Activated naive CD4-positive, alpha-beta T cell treated with anti-CD3 and anti-CD28 coated beads for 36 hours (primary cell): Measurements from ENCODE around the gene RNF181. TPM values are rescaled to one million over a fixed set of nuclear protein-coding genes. Genes with fewer than 3 reads are reported as not detected.
"Not testable (repeated sequence)": the region's sequence is repeated elsewhere in the genome, so short reads cannot be mapped to it uniquely, and the experiment has no call there.

ENCODE experiments used
- CTCF ChIA-PET: fragments of 350-600 bp; sonication (Branson Sonifier 250); formaldehyde crosslinking; loops from one replicate; lab custom pipeline; 2021; ENCODE audit warnings: antibody characterized with exemption; lab: Charles Lee
- DNase-seq: peaks from one replicate; pipeline ENCODE4 v3.0.0-alpha.2; 2020
- H3K27ac Mint-ChIP-seq: one replicate; pipeline ENCODE4 v1.8.0; 2021; ENCODE audit warnings: mild to moderate bottlenecking, mixed read lengths
- H3K27me3 Mint-ChIP-seq: one replicate; pipeline ENCODE4 v1.8.0; 2021; ENCODE audit warnings: low read depth, mixed read lengths
- H3K36me3 Mint-ChIP-seq: one replicate; pipeline ENCODE4 v1.8.0; 2021; ENCODE audit warnings: low read depth, mixed read lengths
- H3K4me1 Mint-ChIP-seq: one replicate; pipeline ENCODE4 v1.8.0; 2021; ENCODE audit warnings: low read depth, mixed read lengths
- H3K4me3 Mint-ChIP-seq: one replicate; pipeline ENCODE4 v1.8.0; 2021; ENCODE audit warnings: mild to moderate bottlenecking, moderate library complexity, mixed read lengths
- H3K9me3 Mint-ChIP-seq: one replicate; pipeline ENCODE4 v1.8.0; 2021; ENCODE audit warnings: mixed read lengths
- intact Hi-C: fragments of 100-400 bp; cut with micrococcal nuclease; formaldehyde crosslinking; loops from one replicate; pipeline ENCODE4 v1.15.1; 2023
- total RNA-seq, 2 experiments: library from RNA; stranded (reverse); gene quantifications; one replicate each; pipeline ENCODE4 v1.2.3, GENCODE V29; 2021

Gene RNF181
- total RNA-seq, 2 experiments from 2014 or later: 86.8 to 96.1 TPM

DNA sequence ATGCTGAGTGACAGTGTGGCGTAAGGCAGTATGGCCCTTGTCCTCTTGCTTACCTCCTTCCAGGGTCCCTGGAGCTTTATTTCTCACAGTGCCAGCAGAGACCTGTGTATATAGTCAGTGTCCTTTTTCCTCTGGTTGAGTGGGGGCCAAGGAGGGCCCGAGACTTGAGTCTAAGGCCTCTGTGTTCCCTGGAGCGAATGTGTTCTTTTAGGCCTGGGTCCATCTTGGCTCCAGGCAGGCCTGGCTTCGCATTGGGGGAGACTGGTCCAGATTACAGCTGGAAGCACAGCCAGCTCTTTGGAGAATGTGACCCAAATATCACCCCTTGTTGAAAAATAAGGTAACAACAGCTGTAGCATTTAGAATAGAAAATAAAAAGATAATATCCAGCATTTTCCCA lies 6.4 kb upstream of the RNF181 start:
- CTCF ChIA-PET: interaction anchor here (0.6 kb wide), 1 partner anchor 640 kb away, joined by 3 read pairs; no protein-coding TSS in a partner anchor
- Mint-ChIP-seq H3K27me3 (no peaks in the 10 kb centered on the region), H3K4me1 (peaks cover 23% of the 10 kb centered on the region), H3K36me3 (no peaks in the 10 kb centered on the region), H3K4me3 (no peak overlapping the region), H3K27ac (no peak overlapping the region), H3K9me3 (no peaks in the 10 kb centered on the region)
- no peak for DNase-seq
- intact Hi-C loops: no loop called here

DNA sequence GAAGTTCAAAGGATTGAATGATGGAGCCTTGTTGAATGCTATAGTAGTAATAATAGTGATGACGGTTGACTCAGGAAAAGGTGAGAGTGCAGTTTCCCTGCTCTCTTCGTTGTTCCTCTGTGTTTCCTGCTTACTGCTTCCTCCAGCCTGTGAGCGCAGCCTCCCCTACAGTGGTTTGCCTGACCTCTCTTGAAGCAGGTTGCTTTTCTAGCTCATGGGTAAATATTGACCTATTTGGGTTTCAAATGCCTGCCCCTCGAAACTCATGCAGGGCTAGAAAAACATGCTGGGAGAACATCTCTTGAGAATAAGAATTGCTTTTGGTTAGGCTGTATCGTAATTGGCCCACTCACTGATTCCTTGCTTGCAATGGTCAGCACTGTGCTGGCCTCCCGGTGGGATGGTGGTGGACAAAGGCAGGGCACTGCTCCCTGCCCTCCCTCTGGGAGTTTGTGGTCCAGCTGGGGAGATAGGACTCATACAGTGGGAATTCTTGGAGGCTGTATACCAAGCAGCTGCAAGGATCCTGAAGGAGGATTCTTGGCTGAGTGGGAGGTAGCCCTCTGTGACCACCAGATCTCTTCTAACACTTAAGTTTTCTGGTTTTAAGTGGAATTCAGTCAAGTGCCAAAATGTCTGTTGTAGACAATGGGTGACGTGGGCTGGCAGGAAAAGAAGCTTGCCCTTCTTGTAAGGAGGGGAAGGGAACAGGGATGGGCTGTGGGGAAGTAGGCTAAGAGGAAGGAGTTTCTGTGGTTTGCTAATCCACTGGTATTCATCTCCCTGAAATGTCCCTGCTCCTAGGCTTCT lies 5.4 kb upstream of the RNF181 start:
- Mint-ChIP-seq H3K27me3 (no peaks in the 10 kb centered on the region), H3K27ac (no peak overlapping the region), H3K36me3 (no peaks in the 10 kb centered on the region), H3K9me3 (no peaks in the 10 kb centered on the region), H3K4me3 (no peak overlapping the region), H3K4me1 (peaks cover 28% of the 10 kb centered on the region)
- CTCF ChIA-PET: no interaction called here
- intact Hi-C loops: no loop called here
- no peak for DNase-seq

DNA sequence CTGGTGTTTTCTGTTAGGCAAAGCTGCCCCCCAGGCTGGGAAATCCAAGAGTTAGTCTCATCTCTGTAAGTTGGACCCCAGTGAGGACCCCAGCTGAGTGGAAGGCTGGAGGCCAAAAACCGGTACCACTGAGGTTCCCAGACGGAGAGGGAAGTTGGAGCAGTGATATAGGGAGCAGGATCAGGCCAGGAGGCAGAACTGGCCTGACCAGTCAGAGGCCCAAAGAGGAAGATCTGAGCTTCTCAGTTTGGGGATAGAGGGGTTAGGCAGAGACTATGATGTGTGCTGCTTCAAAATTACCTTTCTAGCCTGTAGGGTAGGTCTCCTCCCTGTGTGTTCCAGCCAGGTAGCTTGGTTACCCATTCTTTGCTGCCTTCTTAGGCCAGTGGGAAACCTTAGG lies 4.6 kb upstream of the RNF181 start:
- CTCF ChIA-PET: no interaction called here
- peaks cover 25% of the 10 kb centered on the region for H3K4me1 Mint-ChIP-seq
- intact Hi-C loops: no loop called here
- no peak overlapping the region for H3K27ac Mint-ChIP-seq
- H3K4me3 Mint-ChIP-seq: no peak overlapping the region
- H3K9me3 Mint-ChIP-seq: no peaks in the 10 kb centered on the region
- H3K36me3 Mint-ChIP-seq: peaks cover 3% of the 10 kb centered on the region
- no peaks in the 10 kb centered on the region for H3K27me3 Mint-ChIP-seq
- no peak for DNase-seq

DNA sequence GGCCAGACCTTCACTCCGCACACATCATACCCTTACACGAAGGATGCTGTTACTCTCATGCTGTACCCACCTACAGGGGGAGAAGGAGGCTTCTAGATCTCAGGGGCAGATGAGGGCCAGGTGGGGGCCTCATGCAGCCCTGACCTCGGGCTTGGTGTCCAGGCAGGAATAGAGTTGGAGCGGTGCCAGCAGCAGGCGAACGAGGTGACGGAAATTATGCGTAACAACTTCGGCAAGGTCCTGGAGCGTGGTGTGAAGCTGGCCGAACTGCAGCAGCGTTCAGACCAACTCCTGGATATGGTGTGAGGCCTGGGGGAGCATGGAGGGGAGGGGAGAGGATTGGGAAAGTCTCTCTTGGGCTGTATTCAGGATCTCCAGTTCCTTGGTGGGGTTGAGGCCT lies 4.0 kb upstream of the RNF181 start:
- H3K9me3 Mint-ChIP-seq: no peaks in the 10 kb centered on the region
- intact Hi-C loops: no loop called here
- no peak for DNase-seq
- H3K27me3 Mint-ChIP-seq: no peaks in the 10 kb centered on the region
- H3K36me3 Mint-ChIP-seq: peaks cover 3% of the 10 kb centered on the region
- peaks cover 28% of the 10 kb centered on the region for H3K4me1 Mint-ChIP-seq
- no peak overlapping the region for H3K4me3 Mint-ChIP-seq
- no peak overlapping the region for H3K27ac Mint-ChIP-seq
- CTCF ChIA-PET: no interaction called here

DNA sequence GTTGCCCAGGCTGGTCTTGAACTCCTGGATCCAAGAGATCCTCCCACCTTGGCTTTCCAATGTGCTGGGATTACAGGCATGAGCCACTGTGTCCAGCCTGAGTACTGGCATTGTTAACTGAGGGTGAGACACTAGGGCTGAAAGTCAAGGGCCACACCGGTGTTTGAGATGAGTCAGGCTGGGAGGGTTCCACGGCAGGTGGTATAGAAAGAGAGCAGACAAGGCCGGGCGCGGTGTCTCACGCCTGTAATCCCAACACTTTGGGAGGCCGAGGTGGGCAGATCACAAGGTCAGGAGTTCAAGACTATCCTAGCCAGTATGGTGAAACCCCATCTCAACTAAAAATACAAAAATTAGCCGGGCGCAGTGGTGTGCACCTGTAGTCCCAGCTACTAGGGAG lies 3.2 kb upstream of the RNF181 start:
- H3K27me3 Mint-ChIP-seq, CTCF ChIA-PET, H3K4me3 Mint-ChIP-seq, H3K9me3 Mint-ChIP-seq, H3K36me3 Mint-ChIP-seq, H3K27ac Mint-ChIP-seq, intact Hi-C loops, DNase-seq: not testable (repeated sequence)
- H3K4me1 Mint-ChIP-seq: peaks cover 32% of the 10 kb centered on the region

DNA sequence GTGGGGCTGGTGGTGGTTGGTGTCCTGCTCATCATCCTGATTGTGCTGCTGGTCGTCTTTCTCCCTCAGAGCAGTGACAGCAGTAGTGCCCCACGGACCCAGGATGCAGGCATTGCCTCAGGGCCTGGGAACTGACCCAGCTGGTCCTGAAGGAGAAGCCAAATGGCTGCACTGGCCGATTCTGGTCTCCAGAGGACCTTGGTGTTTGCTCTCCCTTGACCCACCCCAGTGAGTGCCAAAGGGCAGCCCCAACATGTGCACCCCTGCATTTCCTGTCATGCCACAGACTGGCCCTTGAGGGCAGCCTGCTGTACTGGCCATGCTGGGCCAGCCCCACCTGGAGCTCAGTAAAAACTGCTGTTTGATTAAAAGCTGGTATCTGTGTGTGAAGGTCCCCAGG lies 2.5 kb upstream of the RNF181 start:
- H3K9me3 Mint-ChIP-seq: no peaks in the 10 kb centered on the region
- no peaks in the 10 kb centered on the region for H3K27me3 Mint-ChIP-seq
- H3K4me1 Mint-ChIP-seq: peaks cover 31% of the 10 kb centered on the region
- peak overlapping the region; percentile 12 for H3K27ac Mint-ChIP-seq
- no peak for DNase-seq
- intact Hi-C loops: no loop called here
- CTCF ChIA-PET: interaction anchor here (0.6 to 1.2 kb wide), 2 partner anchors 19 to 235 kb away, joined by 3 to 4 read pairs; partner anchors contain the start of gene C2orf68
- H3K36me3 Mint-ChIP-seq: peaks cover 3% of the 10 kb centered on the region
- no peak overlapping the region for H3K4me3 Mint-ChIP-seq

DNA sequence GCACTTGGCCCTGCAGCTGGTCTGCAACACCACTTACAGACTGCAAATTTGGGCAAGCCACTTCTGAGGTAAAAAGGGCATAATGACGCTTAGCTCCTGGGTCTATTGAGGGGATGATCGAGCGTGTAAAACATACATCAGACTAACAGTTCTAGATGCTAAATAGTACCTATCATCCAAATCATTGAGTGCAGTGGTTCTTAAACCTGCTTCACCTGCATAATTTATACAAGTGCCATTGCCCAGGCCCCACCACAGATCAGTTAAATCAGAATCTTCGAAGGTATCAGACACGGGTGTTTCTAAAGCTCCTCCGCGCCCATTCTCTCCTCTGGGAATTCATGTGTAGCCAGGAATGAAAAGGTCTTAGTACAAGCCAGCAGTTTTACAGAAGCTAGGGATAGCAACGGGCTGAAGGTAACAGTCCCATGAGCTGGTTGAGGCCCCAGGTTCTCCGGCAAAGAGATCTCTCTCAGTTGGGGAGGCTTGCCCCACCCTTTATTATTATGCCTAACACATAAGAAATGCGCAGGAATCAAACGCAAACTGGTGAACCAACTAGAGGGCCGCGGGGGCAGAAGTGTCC lies 737 bp upstream of the RNF181 start:
- DNase-seq: no peak
- CTCF ChIA-PET: interaction anchor here (0.6 to 2.4 kb wide), 6 partner anchors 10 to 171 kb away, joined by 3 to 11 read pairs (median 4); no protein-coding TSS in a partner anchor

DNA sequence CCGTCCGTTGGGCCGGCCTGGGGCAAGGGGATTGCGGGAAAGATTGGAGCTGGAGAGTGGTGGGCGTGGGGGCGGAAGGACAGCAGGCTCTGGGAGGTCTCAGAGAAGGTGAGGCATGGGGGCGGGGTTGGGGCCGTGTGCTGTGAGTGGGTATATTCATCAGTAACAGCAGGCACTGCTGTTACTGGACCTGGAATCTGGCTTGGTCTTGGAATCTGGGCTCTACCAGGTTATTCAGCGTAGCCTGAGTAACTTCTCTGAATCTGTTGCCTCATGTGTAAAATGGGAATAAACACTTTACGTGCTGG lies 435 bp downstream of the RNF181 start:
- intact Hi-C loops: no loop called here
- no peaks in the 10 kb centered on the region for H3K27me3 Mint-ChIP-seq
- H3K36me3 Mint-ChIP-seq: peaks cover 5% of the 10 kb centered on the region
- H3K4me1 Mint-ChIP-seq: peaks cover 31% of the 10 kb centered on the region
- peak overlapping the region; percentile 97 for H3K4me3 Mint-ChIP-seq
- H3K9me3 Mint-ChIP-seq: no peaks in the 10 kb centered on the region
- peak overlapping the region; percentile 92 for H3K27ac Mint-ChIP-seq
- DNase-seq: peak; percentile 26
- CTCF ChIA-PET: interaction anchor here (0.6 to 2.4 kb wide), 5 partner anchors 9 to 293 kb away, joined by 3 to 11 read pairs (median 5); no protein-coding TSS in a partner anchor

More for the DNA sequence above, 737 bp upstream of the RNF181 start:
- peak overlapping the region; percentile 97 for H3K4me3 Mint-ChIP-seq
- peaks cover 5% of the 10 kb centered on the region for H3K36me3 Mint-ChIP-seq
- H3K9me3 Mint-ChIP-seq: no peaks in the 10 kb centered on the region
- H3K27me3 Mint-ChIP-seq: no peaks in the 10 kb centered on the region
- peak overlapping the region; percentile 92 for H3K27ac Mint-ChIP-seq
- peaks cover 31% of the 10 kb centered on the region for H3K4me1 Mint-ChIP-seq
- intact Hi-C loops: loop anchor here (1.0 kb wide), 3 partner anchors 8 to 34 kb away; partner anchors contain the start of genes GGCX and VAMP5

DNA sequence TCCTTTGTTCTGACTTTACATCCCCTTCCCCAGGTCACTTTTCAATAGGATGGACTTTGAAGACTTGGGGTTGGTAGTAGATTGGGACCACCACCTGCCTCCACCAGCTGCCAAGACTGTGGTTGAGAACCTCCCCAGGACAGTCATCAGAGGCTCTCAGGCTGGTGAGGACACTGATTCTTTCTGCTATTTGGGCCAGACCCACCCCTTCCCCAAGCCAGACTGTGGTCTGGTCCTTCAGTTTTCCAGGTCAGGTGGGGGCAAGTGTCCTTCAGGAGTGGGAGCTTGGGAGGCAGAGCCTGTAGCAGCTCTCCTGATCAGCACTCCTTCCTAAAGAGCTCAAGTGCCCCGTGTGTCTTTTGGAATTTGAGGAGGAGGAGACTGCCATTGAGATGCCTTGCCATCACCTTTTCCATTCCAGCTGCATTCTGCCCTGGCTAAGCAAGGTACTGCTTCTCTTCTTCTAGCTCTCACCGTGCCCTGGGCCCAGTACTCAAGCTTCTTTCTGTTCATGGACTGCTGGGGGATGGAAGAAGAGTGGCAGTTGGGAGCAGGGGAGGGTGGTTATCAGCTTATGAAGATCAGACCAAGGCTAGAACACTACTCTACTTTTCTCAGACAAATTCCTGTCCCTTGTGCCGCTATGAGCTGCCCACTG lies 1.1 kb downstream of the RNF181 start:
- H3K4me3 Mint-ChIP-seq: peak overlapping the region; percentile 97
- CTCF ChIA-PET: interaction anchor here (0.6 to 2.4 kb wide), 3 partner anchors 18 to 293 kb away, joined by 3 to 9 read pairs (median 5); no protein-coding TSS in a partner anchor
- peak overlapping the region; percentile 92 for H3K27ac Mint-ChIP-seq
- H3K27me3 Mint-ChIP-seq: no peaks in the 10 kb centered on the region
- H3K36me3 Mint-ChIP-seq: peaks cover 5% of the 10 kb centered on the region
- H3K9me3 Mint-ChIP-seq: no peaks in the 10 kb centered on the region
- DNase-seq: no peak
- H3K4me1 Mint-ChIP-seq: peaks cover 31% of the 10 kb centered on the region
- intact Hi-C loops: no loop called here

DNA sequence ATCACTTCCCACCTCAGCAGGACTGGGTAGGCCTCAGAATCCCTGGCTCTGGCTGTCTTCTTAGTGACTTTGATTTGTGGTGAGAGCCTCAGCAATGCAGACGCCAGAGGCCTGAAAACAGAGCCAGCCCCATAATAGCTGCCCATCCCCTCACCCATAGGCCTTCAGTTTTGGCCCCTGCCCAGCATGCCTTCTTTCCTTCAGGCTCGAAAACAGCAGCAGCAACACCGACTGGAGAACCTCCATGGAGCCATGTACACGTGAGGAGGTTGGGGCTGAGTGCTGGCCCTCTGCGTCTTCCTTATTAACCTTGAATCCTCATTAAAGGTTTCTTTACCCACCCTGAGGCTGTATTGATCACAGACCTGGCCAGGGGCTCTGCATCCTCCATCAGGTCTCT lies 1.7 kb downstream of the RNF181 start:
- DNase-seq: no peak
- intact Hi-C loops: no loop called here
- H3K36me3 Mint-ChIP-seq: peaks cover 5% of the 10 kb centered on the region
- no peaks in the 10 kb centered on the region for H3K9me3 Mint-ChIP-seq
- H3K27me3 Mint-ChIP-seq: no peaks in the 10 kb centered on the region
- CTCF ChIA-PET: interaction anchor here (2.4 kb wide), 1 partner anchor 40 kb away, joined by 9 read pairs; no protein-coding TSS in a partner anchor
- peak overlapping the region; percentile 97 for H3K4me3 Mint-ChIP-seq
- H3K4me1 Mint-ChIP-seq: peaks cover 36% of the 10 kb centered on the region
- H3K27ac Mint-ChIP-seq: no peak overlapping the region

DNA sequence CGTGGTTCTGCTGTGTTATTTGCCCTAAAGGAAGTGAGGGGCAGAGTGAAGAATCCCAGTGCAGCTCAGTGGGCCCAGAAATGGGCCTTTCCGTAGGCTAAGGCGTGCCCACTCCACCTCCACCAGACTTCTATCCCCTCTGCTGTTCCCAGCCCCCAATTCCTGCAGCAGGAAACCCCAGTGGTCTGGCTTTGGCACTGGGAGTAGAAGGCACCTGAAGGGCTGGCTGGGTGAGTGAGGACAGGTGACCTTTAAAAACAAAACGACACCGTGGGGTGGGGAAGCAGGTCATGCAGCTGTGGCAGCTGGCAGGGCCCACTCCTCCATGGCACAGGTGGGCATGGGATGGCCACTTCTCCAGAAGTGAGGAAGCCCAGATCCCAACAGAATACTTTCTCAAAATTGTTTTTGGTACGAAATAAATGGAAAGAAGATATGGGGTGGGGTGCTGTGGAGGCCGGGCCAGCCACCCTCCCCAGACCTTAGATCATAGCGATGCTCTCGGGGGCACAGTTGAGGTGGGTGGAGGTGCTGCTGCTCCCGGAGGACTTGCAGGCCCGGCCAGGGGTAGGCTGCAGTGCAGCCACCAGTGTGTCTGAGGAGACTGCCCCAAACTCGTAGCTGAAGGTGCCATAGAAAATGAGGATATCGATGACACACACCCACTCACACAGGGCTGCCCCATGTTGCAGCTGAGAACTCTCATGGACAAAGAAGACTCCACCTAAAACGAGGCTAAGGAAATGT lies 3.2 kb downstream of the RNF181 start:
- no peaks in the 10 kb centered on the region for H3K27me3 Mint-ChIP-seq

More for the DNA sequence above, 3.2 kb downstream of the RNF181 start:
- intact Hi-C loops: no loop called here
- H3K27ac Mint-ChIP-seq: no peak overlapping the region
- peaks cover 5% of the 10 kb centered on the region for H3K36me3 Mint-ChIP-seq
- H3K9me3 Mint-ChIP-seq: no peaks in the 10 kb centered on the region
- DNase-seq: no peak
- peaks cover 41% of the 10 kb centered on the region for H3K4me1 Mint-ChIP-seq
- CTCF ChIA-PET: interaction anchor here (0.5 kb wide), 1 partner anchor 18 kb away, joined by 3 read pairs; no protein-coding TSS in a partner anchor
- H3K4me3 Mint-ChIP-seq: no peak overlapping the region
